ENCODE measurements around the gene BEST1. TPM values are rescaled to one million over a fixed set of nuclear protein-coding genes. Genes with fewer than 3 reads are reported as not detected.

The BEST1 gene
- total RNA-seq, 1 donor, result 8.0 TPM

- H3K36me3 ChIP-seq (ENCODE audit: insufficient read depth, low read length), result no peaks in the 10 kb centered on the region
- no peak overlapping the region for H2AFZ ChIP-seq (ENCODE audit: low read length)
- H3K4me2 ChIP-seq (ENCODE audit: insufficient read depth, low read length), result no peak overlapping the region
- H3K27me3 ChIP-seq (ENCODE audit: insufficient read depth, low read length), result no peaks in the 10 kb centered on the region
- no peaks in the 10 kb centered on the region for H3K4me1 ChIP-seq (ENCODE audit: insufficient read depth, low read length)
- no peak for TF ChIP-seq CTCF (IDR thresholded peaks at IDR 0.05; ENCODE audit: extremely low read depth, low read depth, low read length)
- no peak overlapping the region for H3K4me3 ChIP-seq (ENCODE audit: insufficient read depth, low read length)
- peaks cover 3% of the 10 kb centered on the region for H4K20me1 ChIP-seq (ENCODE audit: insufficient read depth, low read length)
- H3K79me2 ChIP-seq (ENCODE audit: insufficient read depth, low read length), result peaks cover 3% of the 10 kb centered on the region
- no peak overlapping the region for H3K27ac ChIP-seq (ENCODE audit: low read depth, low read length)
- H3K9me3 ChIP-seq (ENCODE audit: low read depth, low read length), result no peaks in the 10 kb centered on the region
- no peak for DNase-seq (ENCODE audit: insufficient read length, low spot score, missing footprints)
Measured at GRCh38 chr11:61912530-61912898, 37.6 kb upstream of the BEST1 start.

GRCh38 chr11:61912991-61913698 is 37.0 kb upstream of the BEST1 start:
- peak; percentile 82 for DNase-seq (ENCODE audit: insufficient read length, low spot score, missing footprints)
- Histone ChIP-seq H3K27ac (ENCODE audit: low read depth, low read length) (no peak overlapping the region), H2AFZ (ENCODE audit: low read length) (no peak overlapping the region), H3K79me2 (ENCODE audit: insufficient read depth, low read length) (peaks cover 3% of the 10 kb centered on the region), H3K36me3 (ENCODE audit: insufficient read depth, low read length) (no peaks in the 10 kb centered on the region), H3K9me3 (ENCODE audit: low read depth, low read length) (no peaks in the 10 kb centered on the region), H3K4me3 (ENCODE audit: insufficient read depth, low read length) (no peak overlapping the region), H3K4me1 (ENCODE audit: insufficient read depth, low read length) (peaks cover 4% of the 10 kb centered on the region), H3K27me3 (ENCODE audit: insufficient read depth, low read length) (peaks cover 4% of the 10 kb centered on the region), H4K20me1 (ENCODE audit: insufficient read depth, low read length) (peaks cover 3% of the 10 kb centered on the region), H3K4me2 (ENCODE audit: insufficient read depth, low read length) (no peak overlapping the region)
- no peak for TF ChIP-seq CTCF (IDR thresholded peaks at IDR 0.05; ENCODE audit: extremely low read depth, low read depth, low read length)

GRCh38 chr11:61913699-61914395 is 36.3 kb upstream of the BEST1 start:
- H3K4me1 ChIP-seq (ENCODE audit: insufficient read depth, low read length), result peaks cover 4% of the 10 kb centered on the region
- H3K27ac ChIP-seq (ENCODE audit: low read depth, low read length), result no peak overlapping the region
- H3K36me3 ChIP-seq (ENCODE audit: insufficient read depth, low read length), result no peaks in the 10 kb centered on the region
- H3K9me3 ChIP-seq (ENCODE audit: low read depth, low read length), result no peaks in the 10 kb centered on the region
- H3K79me2 ChIP-seq (ENCODE audit: insufficient read depth, low read length), result peaks cover 3% of the 10 kb centered on the region
- TF ChIP-seq CTCF (IDR thresholded peaks at IDR 0.05; ENCODE audit: extremely low read depth, low read depth, low read length), result no peak
- H3K27me3 ChIP-seq (ENCODE audit: insufficient read depth, low read length), result peaks cover 6% of the 10 kb centered on the region
- peaks cover 3% of the 10 kb centered on the region for H4K20me1 ChIP-seq (ENCODE audit: insufficient read depth, low read length)
- peak; percentile 73 for DNase-seq (ENCODE audit: insufficient read length, low spot score, missing footprints)
- no peak overlapping the region for H3K4me3 ChIP-seq (ENCODE audit: insufficient read depth, low read length)
- no peak overlapping the region for H3K4me2 ChIP-seq (ENCODE audit: insufficient read depth, low read length)
- no peak overlapping the region for H2AFZ ChIP-seq (ENCODE audit: low read length)

GRCh38 chr11:61914471-61915171 is 35.5 kb upstream of the BEST1 start:
- Histone ChIP-seq H4K20me1 (ENCODE audit: insufficient read depth, low read length) (peaks cover 3% of the 10 kb centered on the region), H3K79me2 (ENCODE audit: insufficient read depth, low read length) (peaks cover 3% of the 10 kb centered on the region), H3K27ac (ENCODE audit: low read depth, low read length) (no peak overlapping the region), H3K4me3 (ENCODE audit: insufficient read depth, low read length) (no peak overlapping the region), H3K9me3 (ENCODE audit: low read depth, low read length) (no peaks in the 10 kb centered on the region), H3K36me3 (ENCODE audit: insufficient read depth, low read length) (no peaks in the 10 kb centered on the region), H3K27me3 (ENCODE audit: insufficient read depth, low read length) (peaks cover 10% of the 10 kb centered on the region), H3K4me2 (ENCODE audit: insufficient read depth, low read length) (no peak overlapping the region), H2AFZ (ENCODE audit: low read length) (no peak overlapping the region), H3K4me1 (ENCODE audit: insufficient read depth, low read length) (peaks cover 4% of the 10 kb centered on the region)
- peak; percentile 72 for DNase-seq (ENCODE audit: insufficient read length, low spot score, missing footprints)
- no peak for TF ChIP-seq CTCF (IDR thresholded peaks at IDR 0.05; ENCODE audit: extremely low read depth, low read depth, low read length)

All from osteoblast (primary cell).